SK-N-SH (cell line): ENCODE results near the gene LRRC25. TPM values are rescaled to one million over a fixed set of nuclear protein-coding genes. Genes with fewer than 3 reads are reported as not detected.
A peak's percentile ranks its signal among the peaks of the same experiment; 100 is the strongest.

Experiments
- CTCF ChIA-PET: fragments of 300-600, 350-600 bp; formaldehyde crosslinking; extraction: SDS; loops from one replicate; lab custom pipeline; 2021; lab: Yijun Ruan, JAX
- POLR2A ChIA-PET: fragments of 350-600 bp; sonication (Branson Sonifier 250); formaldehyde crosslinking; extraction: SDS; loops from one replicate; lab custom pipeline; 2020; ENCODE audit warnings: antibody characterized with exemption, inconsistent platforms; lab: Yijun Ruan, JAX
- DNase-seq: peaks from one replicate; pipeline ENCODE4 v3.0.0; 2012
- H2AFZ ChIP-seq: fragments of 200-600 bp; sonication (generic); 2 replicates; pipeline ENCODE4 v1.8.1; 2016; ENCODE audit warnings: antibody characterized with exemption, mild to moderate bottlenecking, low read depth
- H3F3A ChIP-seq: fragments of 200-600 bp; sonication (generic); replicated peaks from 2 replicates; pipeline ENCODE3; 2016; ENCODE audit warnings: antibody characterized with exemption, mild to moderate bottlenecking; ENCODE audit not compliant: insufficient read depth
- H3K27ac ChIP-seq, 2 experiments: fragments of 200-500 bp in 1 of 2; fragments of 200-600 bp in 1 of 2; sonication (Bioruptor generic) in 1 of 2; sonication (generic), shearing (Covaris generic) in 1 of 2; 2 replicates each; pipeline versions ENCODE4 v1.5.1 to v1.6.1; 2014 to 2016; ENCODE audit warnings: low read depth in 2 of 2, inconsistent platforms in 1 of 2, low read length in 1 of 2, mild to moderate bottlenecking in 1 of 2, mixed read lengths in 1 of 2
- H3K27me3 ChIP-seq: fragments of 200-600 bp; sonication (generic), shearing (Covaris generic); 2 replicates; pipeline ENCODE4 v1.6.1; 2016; ENCODE audit warnings: mixed run types; ENCODE audit not compliant: insufficient read depth
- H3K36me3 ChIP-seq, 2 experiments: fragments of 200-500 bp in 1 of 2; fragments of 200-600 bp in 1 of 2; sonication (Bioruptor generic) in 1 of 2; sonication (generic) in 1 of 2; replicated peaks in 1 of 2; 2 replicates each; pipeline versions ENCODE3 to v1.5.1; 2014 to 2016; ENCODE audit warnings: low read length in 1 of 2, mild to moderate bottlenecking in 1 of 2; ENCODE audit not compliant: insufficient read depth in 2 of 2, control insufficient read depth in 1 of 2
- H3K4me1 ChIP-seq, 2 experiments: fragments of 200-500 bp in 1 of 2; fragments of 200-600 bp in 1 of 2; sonication (Bioruptor generic) in 1 of 2; sonication (generic), shearing (Covaris generic) in 1 of 2; 2 replicates each; pipeline versions ENCODE4 v1.5.1 to v1.6.1; 2014 to 2016; ENCODE audit warnings: low read depth in 1 of 2, low read length in 1 of 2, mixed run types in 1 of 2; ENCODE audit not compliant: insufficient read depth in 2 of 2, control insufficient read depth in 1 of 2
- H3K4me2 ChIP-seq: fragments of 200-600 bp; sonication (generic), shearing (Covaris generic); 2 replicates; pipeline ENCODE4 v1.6.1; 2017; ENCODE audit warnings: mixed run types
- H3K4me3 ChIP-seq, 2 experiments: fragments of 200-500 bp in 1 of 2; fragments of 200-600 bp in 1 of 2; sonication (Bioruptor generic) in 1 of 2; sonication (generic), shearing (Covaris generic) in 1 of 2; 2 replicates each; pipeline versions ENCODE4 v1.5.1 to v1.8.1; 2014 to 2016; ENCODE audit warnings: low read depth in 2 of 2, inconsistent platforms in 1 of 2, low read length in 1 of 2, mild to moderate bottlenecking in 1 of 2, mixed read lengths in 1 of 2, moderate library complexity in 1 of 2
- H3K79me2 ChIP-seq: fragments of 200-600 bp; sonication (generic); 2 replicates; pipeline ENCODE4 v1.8.1; 2017; ENCODE audit warnings: mild to moderate bottlenecking; ENCODE audit not compliant: insufficient read depth
- H3K9ac ChIP-seq: fragments of 200-600 bp; sonication (generic); 2 replicates; pipeline ENCODE4 v1.6.1; 2017; ENCODE audit warnings: mixed run types
- H3K9me2 ChIP-seq: fragments of 200-600 bp; sonication (generic); 2 replicates; pipeline ENCODE4 v1.6.1; 2017; ENCODE audit warnings: mixed run types
- H3K9me3 ChIP-seq: fragments of 200-600 bp; sonication (generic); 2 replicates; pipeline ENCODE4 v1.6.1; 2017; ENCODE audit warnings: mixed run types, mild to moderate bottlenecking, moderate library complexity
- H4K20me1 ChIP-seq: fragments of 200-600 bp; sonication (generic); 2 replicates; pipeline ENCODE4 v1.6.1; 2017; ENCODE audit warnings: mild to moderate bottlenecking, mixed run types; ENCODE audit not compliant: insufficient read depth
- ELF1 ChIP-seq: IDR thresholded peaks from 2 replicates; pipeline ENCODE4 v1.4.0; 2012
- EP300 ChIP-seq, 2 experiments: IDR thresholded peaks; 2 replicates each; pipeline versions ENCODE4 v1.4.0 to v1.6.1; 2012; ENCODE audit warnings: borderline replicate concordance in 1 of 2, low read depth in 1 of 2, low read length in 1 of 2
- EZH2phosphoT487 ChIP-seq: fragments of 200-600 bp; sonication (generic); IDR thresholded peaks from 2 replicates; pipeline ENCODE4 v1.6.1; 2017; ENCODE audit warnings: low read depth, mixed run types, mild to moderate bottlenecking, antibody characterized with exemption, moderate library complexity, borderline replicate concordance
- FOXJ3 ChIP-seq: sonication (generic); formaldehyde crosslinking; IDR thresholded peaks from 2 replicates; pipeline ENCODE4 v1.5.1; 2020; ENCODE audit warnings: mild to moderate bottlenecking, missing genetic modification reagents
- MXI1 ChIP-seq: IDR thresholded peaks from 2 replicates; pipeline ENCODE4 v1.6.1; 2012; ENCODE audit warnings: mild to moderate bottlenecking, low read depth, low read length, improper control_type of control experiment
- NFIC ChIP-seq: IDR thresholded peaks from 2 replicates; pipeline ENCODE4 v1.4.0; 2012; ENCODE audit warnings: borderline replicate concordance
- NRF1 ChIP-seq: IDR thresholded peaks from 2 replicates; pipeline ENCODE4 v1.6.1; 2012; ENCODE audit warnings: low read depth, mild to moderate bottlenecking, low read length
- RAD21 ChIP-seq: IDR thresholded peaks from 2 replicates; pipeline ENCODE4 v1.6.1; 2012; ENCODE audit warnings: mild to moderate bottlenecking, low read length
- RCOR1 ChIP-seq: fragments of 150-350 bp; IDR thresholded peaks from 2 replicates; pipeline ENCODE4 v1.6.1; 2017; ENCODE audit warnings: antibody characterized with exemption, low read length
- RFX5 ChIP-seq: IDR thresholded peaks from 2 replicates; pipeline ENCODE4 v1.6.1; 2012; ENCODE audit warnings: mild to moderate bottlenecking, improper control_type of control experiment, low read length
- RXRA ChIP-seq: IDR thresholded peaks from 2 replicates; pipeline ENCODE4 v1.4.0; 2012; ENCODE audit warnings: low read depth, mild to moderate bottlenecking, borderline replicate concordance
- SIN3A ChIP-seq: IDR thresholded peaks from 2 replicates; pipeline ENCODE4 v1.6.1; 2012; ENCODE audit warnings: low read depth, mild to moderate bottlenecking, low read length, moderate library complexity, borderline replicate concordance
- TCF12 ChIP-seq: IDR thresholded peaks from 2 replicates; pipeline ENCODE4 v1.4.0; 2012
- TEAD4 ChIP-seq: IDR thresholded peaks from 2 replicates; pipeline ENCODE4 v1.4.0; 2012; ENCODE audit warnings: mild to moderate bottlenecking, borderline replicate concordance; ENCODE audit not compliant: insufficient read depth
- YY1 ChIP-seq: IDR thresholded peaks from 2 replicates; pipeline ENCODE4 v1.4.0; 2012; ENCODE audit warnings: low read depth, mild to moderate bottlenecking
- WGBS: methylation state at CpG from one replicate; pipeline ENCODE4 v1.1.6; 2017; ENCODE audit warnings: low lambda C conversion rate; 5-methylcytosine and 5-hydroxymethylcytosine counted together
- polyA plus RNA-seq, 3 experiments: library from polyadenylated mRNA; depleted of rRNA; stranded (reverse); fragments of >200 nt; gene quantifications; 2 replicates each; pipeline ENCODE4 v1.2.3, GENCODE V29; 2012
- TF ChIP-seq, protein P1 (sequence below): IDR thresholded peaks from 2 replicates; pipeline ENCODE4 v1.4.0; 2012; ENCODE audit warnings: low read depth
- TF ChIP-seq, protein P2 (sequence below): IDR thresholded peaks from 2 replicates; pipeline ENCODE4 v1.4.0; 2012; ENCODE audit warnings: low read depth, borderline replicate concordance
- TF ChIP-seq, protein P3 (sequence below): fragments of 150-350 bp; IDR thresholded peaks from 2 replicates; pipeline ENCODE4 v1.6.1; 2017; ENCODE audit warnings: antibody characterized with exemption, low read length, low read depth, borderline replicate concordance
- TF ChIP-seq, protein P4 (sequence below): IDR thresholded peaks from 2 replicates; pipeline ENCODE4 v1.6.1; 2012; ENCODE audit warnings: mild to moderate bottlenecking, low read depth, low read length, moderate library complexity
- TF ChIP-seq, protein P5 (sequence below): IDR thresholded peaks from 2 replicates; pipeline ENCODE4 v1.4.0; 2012; ENCODE audit warnings: low read depth, borderline replicate concordance

LRRC25 gene
- polyA plus RNA-seq, 1 of the 3 experiments (the other 2 are of a cell fraction) = not detected

DNA sequence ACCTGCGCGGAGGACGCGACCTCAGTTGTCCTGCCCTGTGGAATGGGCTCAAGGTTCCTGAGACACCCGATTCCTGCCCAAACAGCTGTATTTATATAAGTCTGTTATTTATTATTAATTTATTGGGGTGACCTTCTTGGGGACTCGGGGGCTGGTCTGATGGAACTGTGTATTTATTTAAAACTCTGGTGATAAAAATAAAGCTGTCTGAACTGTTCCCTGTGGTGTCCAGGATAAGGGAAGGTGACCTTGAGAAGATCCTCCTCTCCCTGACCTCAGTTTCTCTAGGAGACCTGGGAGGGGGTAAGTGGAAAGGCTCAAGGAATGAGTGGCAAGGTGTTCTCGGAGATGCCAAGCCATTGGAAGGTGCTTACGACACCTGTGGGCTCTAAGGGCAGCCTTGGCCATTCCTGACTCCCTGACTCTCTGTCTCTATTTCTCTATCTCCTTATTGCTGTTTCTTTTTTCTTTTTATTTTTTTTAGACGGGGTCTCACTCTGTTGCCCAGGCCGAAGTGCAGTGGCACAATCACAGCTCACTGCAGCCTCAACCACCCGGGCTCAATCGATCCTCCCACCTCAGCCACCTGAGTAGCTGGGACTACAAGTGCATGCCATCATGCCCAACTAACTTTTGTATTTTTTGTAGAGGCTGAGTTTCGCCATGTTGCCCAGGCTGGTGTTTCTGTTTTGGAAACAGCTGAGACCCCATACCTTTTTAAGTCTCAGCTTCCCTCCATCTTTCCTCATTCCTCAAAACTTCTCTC is 8.3 kb downstream of the LRRC25 start:
- H3F3A ChIP-seq = peaks cover 18% of the 10 kb centered on the region
- peaks cover 0 to 9% of the 10 kb centered on the region in 2 experiments; a peak in 1 of 4 replicates for H3K4me1 ChIP-seq
- no peaks in the 10 kb centered on the region for H3K9me3 ChIP-seq
- peak overlapping the region; percentile 51 to 60; a peak in 2 of 4 replicates for H3K4me3 ChIP-seq
- no peaks in the 10 kb centered on the region; the same call in 1 of the 2 replicates for H4K20me1 ChIP-seq
- no peak for TF ChIP-seq TEAD4
- TF ChIP-seq, protein P1, sequence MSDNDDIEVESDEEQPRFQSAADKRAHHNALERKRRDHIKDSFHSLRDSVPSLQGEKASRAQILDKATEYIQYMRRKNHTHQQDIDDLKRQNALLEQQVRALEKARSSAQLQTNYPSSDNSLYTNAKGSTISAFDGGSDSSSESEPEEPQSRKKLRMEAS = no peak
- TF ChIP-seq, protein P2, sequence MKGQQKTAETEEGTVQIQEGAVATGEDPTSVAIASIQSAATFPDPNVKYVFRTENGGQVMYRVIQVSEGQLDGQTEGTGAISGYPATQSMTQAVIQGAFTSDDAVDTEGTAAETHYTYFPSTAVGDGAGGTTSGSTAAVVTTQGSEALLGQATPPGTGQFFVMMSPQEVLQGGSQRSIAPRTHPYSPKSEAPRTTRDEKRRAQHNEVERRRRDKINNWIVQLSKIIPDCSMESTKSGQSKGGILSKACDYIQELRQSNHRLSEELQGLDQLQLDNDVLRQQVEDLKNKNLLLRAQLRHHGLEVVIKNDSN = no peak
- TF ChIP-seq FOXJ3 (CRISPR knock-in tag) = no peak
- no peak for TF ChIP-seq RXRA
- TF ChIP-seq NRF1 = no peak
- TF ChIP-seq EP300 (IDR thresholded peaks at IDR 0.05; ENCODE audit: borderline replicate concordance in 1 of 2, low read depth in 1 of 2, low read length in 1 of 2) = no peak
- TF ChIP-seq, protein P3, sequence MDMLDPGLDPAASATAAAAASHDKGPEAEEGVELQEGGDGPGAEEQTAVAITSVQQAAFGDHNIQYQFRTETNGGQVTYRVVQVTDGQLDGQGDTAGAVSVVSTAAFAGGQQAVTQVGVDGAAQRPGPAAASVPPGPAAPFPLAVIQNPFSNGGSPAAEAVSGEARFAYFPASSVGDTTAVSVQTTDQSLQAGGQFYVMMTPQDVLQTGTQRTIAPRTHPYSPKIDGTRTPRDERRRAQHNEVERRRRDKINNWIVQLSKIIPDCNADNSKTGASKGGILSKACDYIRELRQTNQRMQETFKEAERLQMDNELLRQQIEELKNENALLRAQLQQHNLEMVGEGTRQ = no peak
- TF ChIP-seq YY1 = no peak
- no peak for TF ChIP-seq ELF1
- TF ChIP-seq, protein P4, sequence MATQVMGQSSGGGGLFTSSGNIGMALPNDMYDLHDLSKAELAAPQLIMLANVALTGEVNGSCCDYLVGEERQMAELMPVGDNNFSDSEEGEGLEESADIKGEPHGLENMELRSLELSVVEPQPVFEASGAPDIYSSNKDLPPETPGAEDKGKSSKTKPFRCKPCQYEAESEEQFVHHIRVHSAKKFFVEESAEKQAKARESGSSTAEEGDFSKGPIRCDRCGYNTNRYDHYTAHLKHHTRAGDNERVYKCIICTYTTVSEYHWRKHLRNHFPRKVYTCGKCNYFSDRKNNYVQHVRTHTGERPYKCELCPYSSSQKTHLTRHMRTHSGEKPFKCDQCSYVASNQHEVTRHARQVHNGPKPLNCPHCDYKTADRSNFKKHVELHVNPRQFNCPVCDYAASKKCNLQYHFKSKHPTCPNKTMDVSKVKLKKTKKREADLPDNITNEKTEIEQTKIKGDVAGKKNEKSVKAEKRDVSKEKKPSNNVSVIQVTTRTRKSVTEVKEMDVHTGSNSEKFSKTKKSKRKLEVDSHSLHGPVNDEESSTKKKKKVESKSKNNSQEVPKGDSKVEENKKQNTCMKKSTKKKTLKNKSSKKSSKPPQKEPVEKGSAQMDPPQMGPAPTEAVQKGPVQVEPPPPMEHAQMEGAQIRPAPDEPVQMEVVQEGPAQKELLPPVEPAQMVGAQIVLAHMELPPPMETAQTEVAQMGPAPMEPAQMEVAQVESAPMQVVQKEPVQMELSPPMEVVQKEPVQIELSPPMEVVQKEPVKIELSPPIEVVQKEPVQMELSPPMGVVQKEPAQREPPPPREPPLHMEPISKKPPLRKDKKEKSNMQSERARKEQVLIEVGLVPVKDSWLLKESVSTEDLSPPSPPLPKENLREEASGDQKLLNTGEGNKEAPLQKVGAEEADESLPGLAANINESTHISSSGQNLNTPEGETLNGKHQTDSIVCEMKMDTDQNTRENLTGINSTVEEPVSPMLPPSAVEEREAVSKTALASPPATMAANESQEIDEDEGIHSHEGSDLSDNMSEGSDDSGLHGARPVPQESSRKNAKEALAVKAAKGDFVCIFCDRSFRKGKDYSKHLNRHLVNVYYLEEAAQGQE = no peak
- no peak for TF ChIP-seq RFX5
- TF ChIP-seq RCOR1 = no peak; the same call in 1 of the 2 replicates
- TF ChIP-seq SIN3A = no peak
- TF ChIP-seq, protein P5, sequence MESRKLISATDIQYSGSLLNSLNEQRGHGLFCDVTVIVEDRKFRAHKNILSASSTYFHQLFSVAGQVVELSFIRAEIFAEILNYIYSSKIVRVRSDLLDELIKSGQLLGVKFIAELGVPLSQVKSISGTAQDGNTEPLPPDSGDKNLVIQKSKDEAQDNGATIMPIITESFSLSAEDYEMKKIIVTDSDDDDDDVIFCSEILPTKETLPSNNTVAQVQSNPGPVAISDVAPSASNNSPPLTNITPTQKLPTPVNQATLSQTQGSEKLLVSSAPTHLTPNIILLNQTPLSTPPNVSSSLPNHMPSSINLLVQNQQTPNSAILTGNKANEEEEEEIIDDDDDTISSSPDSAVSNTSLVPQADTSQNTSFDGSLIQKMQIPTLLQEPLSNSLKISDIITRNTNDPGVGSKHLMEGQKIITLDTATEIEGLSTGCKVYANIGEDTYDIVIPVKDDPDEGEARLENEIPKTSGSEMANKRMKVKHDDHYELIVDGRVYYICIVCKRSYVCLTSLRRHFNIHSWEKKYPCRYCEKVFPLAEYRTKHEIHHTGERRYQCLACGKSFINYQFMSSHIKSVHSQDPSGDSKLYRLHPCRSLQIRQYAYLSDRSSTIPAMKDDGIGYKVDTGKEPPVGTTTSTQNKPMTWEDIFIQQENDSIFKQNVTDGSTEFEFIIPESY = no peak
- TF ChIP-seq EZH2phosphoT487 = no peak
- no peak for TF ChIP-seq TCF12
- TF ChIP-seq NFIC = no peak
- no peak for TF ChIP-seq MXI1
- no peak for TF ChIP-seq RAD21
- no peak overlapping the region for H3K9ac ChIP-seq
- peak overlapping the region; percentile 82; the same call in 1 of the 2 replicates for H3K4me2 ChIP-seq
- no peaks in the 10 kb centered on the region for H3K27me3 ChIP-seq
- POLR2A ChIA-PET = interaction anchor here (0.6 to 1.2 kb wide), 3 partner anchors 30 to 177 kb away, joined by 3 read pairs; partner anchors contain the start of gene SSBP4
- no peak for DNase-seq
- CTCF ChIA-PET = interaction anchor here (1.3 to 8.6 kb wide), 25 partner anchors 9 to 238 kb away, joined by 3 to 160 read pairs (median 15); partner anchors contain the start of genes JUND, LRRC25, LSM4 and PGPEP1
- no peaks in the 10 kb centered on the region for H3K9me2 ChIP-seq
- H3K27ac ChIP-seq = no peak overlapping the region
- 92% methylated on average over 13 of the region's 13 CpGs for WGBS
- peaks cover 9% of the 10 kb centered on the region for H3K79me2 ChIP-seq
- H2AFZ ChIP-seq = no peak overlapping the region
- peaks cover 3 to 6% of the 10 kb centered on the region in 2 experiments for H3K36me3 ChIP-seq
